ENCODE data around the gene RGMB. TPM values are rescaled to one million over a fixed set of nuclear protein-coding genes. Genes with fewer than 3 reads are reported as not detected.

The RGMB gene
- total and polyA plus RNA-seq, 2 donors (not counting 3 experiments of a cell fraction or from before 2014, with no cell fraction given) = 15.0 to 31.3 TPM

GRCh38 chr5:98755406-98755805, 18.1 kb upstream of the RGMB start:
- no peak overlapping the region for H3K4me3 ChIP-seq (replicated peaks in 1 of 3; ENCODE audit: insufficient read depth in 1 of 3, low read depth in 1 of 3, low read length in 3 of 3)
- DNase-seq (ENCODE audit: low read depth, low spot score) = no peak
- no peak overlapping the region for H3K9ac ChIP-seq (replicated peaks; ENCODE audit: extremely low read depth, insufficient read depth, low read length)
- no peaks in the 10 kb centered on the region for H3K9me3 ChIP-seq (replicated peaks; ENCODE audit: control insufficient read depth, insufficient read depth, low read length)
- no TSS peak for BruUV-seq (replicated peaks)
- no peaks in the 10 kb centered on the region for H3K9me1 ChIP-seq (replicated peaks; ENCODE audit: control insufficient read depth, extremely low read depth, insufficient read depth, low read length)
- no peak overlapping the region for H2AFZ ChIP-seq (ENCODE audit: low read depth, low read length)
- H4K20me1 ChIP-seq (replicated peaks; ENCODE audit: control insufficient read depth, extremely low read depth, insufficient read depth, low read length) = no peaks in the 10 kb centered on the region
- no peaks in the 10 kb centered on the region for H3K36me3 ChIP-seq (ENCODE audit: control insufficient read depth in 2 of 2, extremely low read depth in 1 of 2, insufficient read depth in 2 of 2, low read length in 2 of 2)
- H3K27ac ChIP-seq (ENCODE audit: insufficient read depth, low read depth, low read length) = no peak overlapping the region
- POLR2A ChIA-PET = no interaction called here
- no peaks in the 10 kb centered on the region for H3K4me1 ChIP-seq (ENCODE audit: control insufficient read depth, extremely low read depth, insufficient read depth, low read length)
- dilution Hi-C loops (cut with MboI; ENCODE audit: extremely low pct_ligation_motif_present, low sequenced_read_pairs) (no loop called here), intact Hi-C loops (cut with micrococcal nuclease) (no loop called here)
- H3K27me3 ChIP-seq (ENCODE audit: control insufficient read depth in 2 of 2, insufficient read depth in 2 of 2, low read length in 2 of 2) = no peaks in the 10 kb centered on the region
- FAIRE-seq = no peak
- TF ChIP-seq EZH2 (IDR thresholded peaks at IDR 0.05; ENCODE audit: borderline replicate concordance, low read depth, low read length, severe bottlenecking) (no peak), POLR2A (IDR thresholded peaks at IDR 0.05; ENCODE audit: low read depth, low read length) (no peak), CTCF (IDR thresholded peaks at IDR 0.05; ENCODE audit: extremely low read depth in 1 of 2, insufficient read depth in 1 of 2, low read depth in 1 of 2, low read length in 2 of 2) (no peak), FOS (IDR thresholded peaks at IDR 0.05; ENCODE audit: borderline replicate concordance, insufficient read depth, low read length) (no peak), JUN (IDR thresholded peaks at IDR 0.05; ENCODE audit: borderline replicate concordance, insufficient read depth, insufficient read length, low read depth) (no peak)
- no peak overlapping the region for H3K4me2 ChIP-seq (ENCODE audit: insufficient read depth, low read length)
- CTCF ChIA-PET = interaction anchor here (0.9 to 2.3 kb wide), 4 partner anchors 13 to 16 kb away, joined by 3 to 9 read pairs (median 4); no protein-coding TSS in a partner anchor
- H3K79me2 ChIP-seq (ENCODE audit: control insufficient read depth, insufficient read depth, low read length) = no peaks in the 10 kb centered on the region

GRCh38 chr5:98757978-98758377, 15.5 kb upstream of the RGMB start:
- no peaks in the 10 kb centered on the region for H3K9me3 ChIP-seq (replicated peaks; ENCODE audit: control insufficient read depth, insufficient read depth, low read length)
- no peaks in the 10 kb centered on the region for H3K36me3 ChIP-seq (ENCODE audit: control insufficient read depth in 2 of 2, extremely low read depth in 1 of 2, insufficient read depth in 2 of 2, low read length in 2 of 2)
- dilution Hi-C loops (cut with MboI; ENCODE audit: extremely low pct_ligation_motif_present, low sequenced_read_pairs) = no loop called here
- no peaks in the 10 kb centered on the region for H3K27me3 ChIP-seq (ENCODE audit: control insufficient read depth in 2 of 2, insufficient read depth in 2 of 2, low read length in 2 of 2)
- no TSS peak for BruUV-seq (replicated peaks)
- ChIA-PET CTCF (interaction anchor here (1.5 kb wide), 1 partner anchor 11 kb away, joined by 4 read pairs; no protein-coding TSS in a partner anchor), POLR2A (no interaction called here)
- no peaks in the 10 kb centered on the region for H3K9me1 ChIP-seq (replicated peaks; ENCODE audit: control insufficient read depth, extremely low read depth, insufficient read depth, low read length)
- H3K79me2 ChIP-seq (ENCODE audit: control insufficient read depth, insufficient read depth, low read length) = no peaks in the 10 kb centered on the region
- FAIRE-seq = no peak
- no peak overlapping the region for H3K4me3 ChIP-seq (replicated peaks in 1 of 3; ENCODE audit: insufficient read depth in 1 of 3, low read depth in 1 of 3, low read length in 3 of 3)
- H3K4me1 ChIP-seq (ENCODE audit: control insufficient read depth, extremely low read depth, insufficient read depth, low read length) = no peaks in the 10 kb centered on the region
- no peak overlapping the region for H3K27ac ChIP-seq (ENCODE audit: insufficient read depth, low read depth, low read length)
- intact Hi-C loops (cut with micrococcal nuclease) = no loop called here
- no peak overlapping the region for H2AFZ ChIP-seq (ENCODE audit: low read depth, low read length)
- H3K4me2 ChIP-seq (ENCODE audit: insufficient read depth, low read length) = no peak overlapping the region
- DNase-seq (ENCODE audit: low read depth, low spot score) = no peak
- H3K9ac ChIP-seq (replicated peaks; ENCODE audit: extremely low read depth, insufficient read depth, low read length) = no peak overlapping the region
- H4K20me1 ChIP-seq (replicated peaks; ENCODE audit: control insufficient read depth, extremely low read depth, insufficient read depth, low read length) = no peaks in the 10 kb centered on the region
- TF ChIP-seq GATA2 (IDR thresholded peaks at IDR 0.05; ENCODE audit: insufficient read depth, insufficient read length, low read depth, low read length) (no peak), POLR2A (IDR thresholded peaks at IDR 0.05; ENCODE audit: low read depth, low read length) (no peak), MYC (IDR thresholded peaks at IDR 0.05; ENCODE audit: low read depth, low read length) (no peak), JUN (IDR thresholded peaks at IDR 0.05; ENCODE audit: borderline replicate concordance, insufficient read depth, insufficient read length, low read depth) (no peak), FOS (IDR thresholded peaks at IDR 0.05; ENCODE audit: borderline replicate concordance, insufficient read depth, low read length) (no peak), CTCF (IDR thresholded peaks at IDR 0.05; ENCODE audit: extremely low read depth in 1 of 2, insufficient read depth in 1 of 2, low read depth in 1 of 2, low read length in 2 of 2) (no peak), MAX (IDR thresholded peaks at IDR 0.05; ENCODE audit: insufficient read depth, insufficient read length) (no peak), POLR2AphosphoS5 (IDR thresholded peaks at IDR 0.05; ENCODE audit: insufficient read depth, low read depth, low read length) (no peak), EZH2 (IDR thresholded peaks at IDR 0.05; ENCODE audit: borderline replicate concordance, low read depth, low read length, severe bottlenecking) (no peak)

Measured in endothelial cell of umbilical vein (primary cell).